ENCODE results near the gene FBXW8. TPM values are rescaled to one million over a fixed set of nuclear protein-coding genes. Genes with fewer than 3 reads are reported as not detected.
A peak's percentile ranks its signal among the peaks of the same experiment; 100 is the strongest.

FBXW8 gene
- total and polyA plus RNA-seq, 5 donors from 2014 or later = 3.6 to 10.4 (median 6.6) TPM

DNA sequence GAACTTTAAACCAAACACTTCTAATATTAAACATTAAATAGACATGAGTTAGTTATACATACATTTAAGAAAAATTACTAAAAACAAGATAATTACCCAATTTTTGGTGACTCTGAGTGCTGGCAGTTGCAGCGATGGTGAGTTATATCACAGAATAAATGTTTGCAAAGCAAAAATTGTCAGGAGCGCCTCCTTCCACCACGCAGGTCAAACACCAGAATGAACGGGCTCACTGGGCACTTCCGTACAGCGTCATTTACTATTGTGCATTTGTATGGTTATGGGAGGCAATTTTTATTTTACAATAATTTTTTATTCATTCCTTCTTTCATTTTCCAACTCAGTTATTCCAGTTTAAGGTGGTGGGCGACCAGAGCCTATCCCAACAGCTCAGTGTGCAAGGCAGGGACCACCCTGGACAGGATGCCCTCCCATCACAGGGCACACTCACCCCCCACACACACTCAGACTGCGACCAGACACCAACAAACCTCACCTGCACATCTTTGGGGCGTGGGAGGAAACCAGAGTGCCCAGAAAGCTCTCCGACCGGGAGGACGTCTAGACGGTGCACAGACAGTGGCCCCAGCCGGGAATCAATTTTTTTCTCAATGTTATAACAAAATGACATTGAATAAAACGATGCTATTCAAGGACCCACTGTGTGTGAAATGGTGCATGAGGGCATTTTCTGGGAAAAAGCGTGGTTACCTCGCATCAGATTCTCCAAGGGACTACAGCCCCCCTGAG is 121.3 kb downstream of the FBXW8 start:
- Histone ChIP-seq H3K27me3 (ENCODE audit: control insufficient read depth, insufficient read depth, low read length) (no peaks in the 10 kb centered on the region), H3K9me3 (ENCODE audit: control insufficient read depth in 2 of 2, low read length in 2 of 2) (no peaks in the 10 kb centered on the region), H3K27ac (ENCODE audit: insufficient read depth, low read length, poor library complexity, severe bottlenecking) (no peak overlapping the region), H3K4me3 (ENCODE audit: low read depth, low read length) (no peak overlapping the region), H3K4me1 (ENCODE audit: control insufficient read depth, insufficient read depth, low read length, poor library complexity, severe bottlenecking) (no peaks in the 10 kb centered on the region), H3K36me3 (ENCODE audit: control insufficient read depth, insufficient read depth, low read length) (peaks cover 21% of the 10 kb centered on the region)
- H3K4me1 Mint-ChIP-seq = peaks cover 0 to 5% (median 0%) of the 10 kb centered on the region in 4 donors
- no peak overlapping the region for H3K4me3 Mint-ChIP-seq
- H3K9me3 Mint-ChIP-seq = no peaks in the 10 kb centered on the region
- no peaks in the 10 kb centered on the region for H3K27me3 Mint-ChIP-seq
- DNase-seq (no peak), ATAC-seq (ENCODE audit: low read depth in 2 of 2) (no peak)
- H3K36me3 Mint-ChIP-seq = peaks cover 13% of the 10 kb centered on the region
- no peak overlapping the region for H3K27ac Mint-ChIP-seq

DNA sequence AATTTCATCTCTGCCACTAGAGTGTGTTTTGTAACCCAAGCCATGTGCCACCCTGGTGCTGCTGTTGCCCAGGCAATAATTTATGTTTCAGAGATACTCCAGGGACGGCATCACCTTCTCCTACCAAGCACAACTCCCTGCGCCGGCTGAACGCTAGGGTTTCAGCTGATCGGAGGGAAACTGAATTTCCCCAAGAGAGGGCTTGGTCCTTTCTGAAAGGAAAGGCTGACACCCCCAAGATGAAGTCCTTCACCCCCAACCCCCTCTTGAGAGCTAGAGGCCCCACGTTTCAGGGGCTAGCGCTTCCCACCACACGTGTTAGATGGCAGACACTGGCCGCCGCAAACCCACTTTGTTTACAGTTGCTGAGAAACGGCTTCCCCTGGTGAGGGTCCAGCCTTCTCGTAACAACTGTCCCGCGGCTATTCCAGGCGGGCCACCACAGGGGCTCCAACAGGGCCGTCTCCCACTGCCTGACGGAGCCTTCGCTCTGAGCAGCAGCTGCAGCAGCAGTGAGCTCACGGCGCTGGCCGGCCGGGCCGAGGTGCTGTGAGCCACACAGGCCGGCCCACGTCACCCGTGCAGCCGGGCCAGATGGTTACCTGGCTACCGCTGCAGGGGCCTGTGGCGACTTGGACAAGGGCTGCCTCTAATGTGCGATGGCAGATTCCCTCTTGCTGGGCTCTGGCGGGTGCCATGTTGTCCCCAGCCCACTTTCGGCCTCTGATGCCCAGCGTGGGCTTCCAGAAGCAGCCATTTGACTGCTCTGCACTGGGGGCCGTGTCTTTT is 122.0 kb downstream of the FBXW8 start:
- H3K9me3 Mint-ChIP-seq = no peaks in the 10 kb centered on the region
- no peaks in the 10 kb centered on the region for H3K4me1 ChIP-seq (ENCODE audit: control insufficient read depth, insufficient read depth, low read length, poor library complexity, severe bottlenecking)
- H3K36me3 Mint-ChIP-seq = peaks cover 13% of the 10 kb centered on the region
- DNase-seq (no peak), ATAC-seq (ENCODE audit: low read depth in 2 of 2) (no peak)
- H3K9me3 ChIP-seq (ENCODE audit: control insufficient read depth in 2 of 2, low read length in 2 of 2) = no peaks in the 10 kb centered on the region
- no peak overlapping the region for H3K27ac Mint-ChIP-seq
- peaks cover 13% of the 10 kb centered on the region for H3K36me3 ChIP-seq (ENCODE audit: control insufficient read depth, insufficient read depth, low read length)
- no peak overlapping the region for H3K27ac ChIP-seq (ENCODE audit: insufficient read depth, low read length, poor library complexity, severe bottlenecking)
- H3K4me3 Mint-ChIP-seq = no peak overlapping the region
- H3K4me1 Mint-ChIP-seq = peaks cover 0 to 5% (median 0%) of the 10 kb centered on the region in 4 donors
- H3K4me3 ChIP-seq (ENCODE audit: low read depth, low read length) = no peak overlapping the region
- no peaks in the 10 kb centered on the region for H3K27me3 Mint-ChIP-seq
- no peaks in the 10 kb centered on the region for H3K27me3 ChIP-seq (ENCODE audit: control insufficient read depth, insufficient read depth, low read length)

DNA sequence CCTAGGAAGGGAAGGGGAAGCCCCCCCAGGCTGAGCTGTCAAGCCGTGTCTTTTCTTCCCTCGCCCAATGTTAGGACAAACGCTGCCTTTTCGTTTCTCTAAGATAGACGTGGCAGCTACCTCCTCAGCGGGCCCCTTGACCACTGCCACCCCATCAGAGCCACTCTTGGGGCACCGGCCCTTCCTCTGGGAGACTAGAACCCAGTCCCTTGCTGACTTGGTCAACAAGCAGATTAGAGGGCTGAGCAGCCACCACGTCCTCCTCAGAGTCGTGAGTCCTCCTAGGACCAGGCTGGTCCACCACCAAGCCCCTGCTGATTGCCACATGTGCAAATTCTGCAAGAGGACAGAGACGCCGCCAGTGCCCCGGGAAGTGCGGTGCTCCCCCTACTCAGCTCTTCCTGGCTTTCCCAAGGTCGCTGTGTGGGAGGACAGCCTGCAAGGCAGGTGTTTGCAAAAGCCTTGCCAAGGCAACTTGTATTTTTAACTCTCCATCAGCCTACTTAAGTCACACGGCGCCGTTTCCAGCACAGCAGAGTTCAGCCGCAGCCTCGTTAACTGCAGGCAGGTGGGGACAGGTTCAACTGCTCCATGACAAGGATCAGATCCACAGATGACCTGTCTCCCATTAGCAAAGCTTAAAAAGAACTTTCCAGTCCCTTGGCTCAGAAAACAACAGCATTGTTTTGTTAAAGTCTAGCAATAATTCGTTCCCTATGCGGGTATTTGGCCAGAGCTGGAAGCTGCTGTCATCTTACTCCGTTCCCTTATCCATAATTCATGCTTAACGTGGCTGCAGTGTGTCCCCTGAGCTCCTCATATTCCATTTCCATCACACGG is 122.9 kb downstream of the FBXW8 start:
- Histone ChIP-seq H3K27ac (ENCODE audit: insufficient read depth, low read length, poor library complexity, severe bottlenecking) (no peak overlapping the region), H3K4me3 (ENCODE audit: low read depth, low read length) (no peak overlapping the region), H3K27me3 (ENCODE audit: control insufficient read depth, insufficient read depth, low read length) (no peaks in the 10 kb centered on the region), H3K36me3 (ENCODE audit: control insufficient read depth, insufficient read depth, low read length) (peaks cover 7% of the 10 kb centered on the region), H3K4me1 (ENCODE audit: control insufficient read depth, insufficient read depth, low read length, poor library complexity, severe bottlenecking) (no peaks in the 10 kb centered on the region), H3K9me3 (ENCODE audit: control insufficient read depth in 2 of 2, low read length in 2 of 2) (no peaks in the 10 kb centered on the region)
- DNase-seq = no peak
- Mint-ChIP-seq H3K4me1 (peaks cover 0 to 5% (median 0%) of the 10 kb centered on the region in 4 donors), H3K36me3 (peaks cover 13% of the 10 kb centered on the region), H3K4me3 (no peak overlapping the region), H3K27me3 (no peaks in the 10 kb centered on the region), H3K9me3 (no peaks in the 10 kb centered on the region), H3K27ac (peak overlapping the region in 1 of 3 donors; percentile 51)
- no peak for ATAC-seq (ENCODE audit: low read depth in 2 of 2)

DNA sequence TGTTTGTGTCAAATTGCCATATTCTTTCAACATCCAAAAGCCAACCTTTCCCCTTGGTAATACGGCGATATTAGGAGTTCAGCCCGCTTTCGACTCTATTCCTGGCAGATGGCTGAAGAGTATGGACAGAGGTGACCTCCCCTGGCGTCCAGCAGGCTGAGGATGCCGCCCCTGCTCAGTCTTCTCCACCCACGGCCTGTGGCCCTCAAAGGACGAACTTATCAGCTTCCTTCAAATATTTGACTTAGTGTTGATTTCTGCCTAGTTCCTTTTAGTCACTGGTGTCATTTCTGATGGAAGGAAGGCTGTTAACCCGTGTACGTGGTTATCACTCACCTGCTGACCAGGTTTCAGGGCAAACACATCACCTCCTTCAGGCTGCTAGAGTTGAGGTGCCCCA is 123.5 kb downstream of the FBXW8 start:
- Mint-ChIP-seq H3K4me3 (no peak overlapping the region), H3K27ac (peak overlapping the region in 1 of 3 donors; percentile 51), H3K4me1 (peaks cover 0 to 5% (median 0%) of the 10 kb centered on the region in 4 donors), H3K9me3 (no peaks in the 10 kb centered on the region), H3K36me3 (peaks cover 9% of the 10 kb centered on the region), H3K27me3 (no peaks in the 10 kb centered on the region)
- H3K27me3 ChIP-seq (ENCODE audit: control insufficient read depth, insufficient read depth, low read length) = no peaks in the 10 kb centered on the region
- H3K4me3 ChIP-seq (ENCODE audit: low read depth, low read length) = no peak overlapping the region
- no peak for ATAC-seq (ENCODE audit: low read depth in 2 of 2)
- H3K4me1 ChIP-seq (ENCODE audit: control insufficient read depth, insufficient read depth, low read length, poor library complexity, severe bottlenecking) = no peaks in the 10 kb centered on the region
- H3K27ac ChIP-seq (ENCODE audit: insufficient read depth, low read length, poor library complexity, severe bottlenecking) = no peak overlapping the region
- H3K9me3 ChIP-seq (ENCODE audit: control insufficient read depth in 2 of 2, low read length in 2 of 2) = no peaks in the 10 kb centered on the region
- peaks cover 2% of the 10 kb centered on the region for H3K36me3 ChIP-seq (ENCODE audit: control insufficient read depth, insufficient read depth, low read length)
- no peak for DNase-seq

DNA sequence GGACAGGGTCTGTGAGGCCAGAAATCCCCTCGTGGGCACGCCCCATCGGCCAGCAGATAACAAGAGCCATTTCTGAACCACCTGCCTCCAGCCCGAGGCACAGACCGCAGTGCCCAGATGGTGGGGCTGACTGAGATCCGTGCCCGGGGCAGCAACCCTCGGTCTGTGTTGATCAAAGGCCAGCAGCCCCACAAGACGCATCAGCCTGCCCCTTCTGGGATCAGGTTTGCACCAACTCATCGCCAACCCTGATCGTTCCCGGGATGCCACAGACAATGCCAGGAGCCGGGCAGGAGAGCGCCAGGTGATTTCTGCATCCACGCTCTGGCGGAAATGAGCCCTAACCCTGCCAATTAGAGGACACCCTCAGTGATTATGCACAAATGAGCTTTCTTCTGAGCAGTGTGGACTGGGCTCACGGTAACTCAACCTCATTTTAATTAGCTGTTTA is 124.0 kb downstream of the FBXW8 start:
- no peak overlapping the region for H3K27ac ChIP-seq (ENCODE audit: insufficient read depth, low read length, poor library complexity, severe bottlenecking)
- no peaks in the 10 kb centered on the region for H3K4me1 ChIP-seq (ENCODE audit: control insufficient read depth, insufficient read depth, low read length, poor library complexity, severe bottlenecking)
- Mint-ChIP-seq H3K4me3 (no peak overlapping the region), H3K36me3 (peaks cover 9% of the 10 kb centered on the region), H3K27me3 (no peaks in the 10 kb centered on the region), H3K27ac (no peak overlapping the region), H3K4me1 (peaks cover 0 to 5% (median 0%) of the 10 kb centered on the region in 4 donors), H3K9me3 (no peaks in the 10 kb centered on the region)
- DNase-seq (no peak), ATAC-seq (ENCODE audit: low read depth in 2 of 2) (no peak)
- no peak overlapping the region for H3K4me3 ChIP-seq (ENCODE audit: low read depth, low read length)
- no peaks in the 10 kb centered on the region for H3K36me3 ChIP-seq (ENCODE audit: control insufficient read depth, insufficient read depth, low read length)
- H3K27me3 ChIP-seq (ENCODE audit: control insufficient read depth, insufficient read depth, low read length) = no peaks in the 10 kb centered on the region
- H3K9me3 ChIP-seq (ENCODE audit: control insufficient read depth in 2 of 2, low read length in 2 of 2) = no peaks in the 10 kb centered on the region

DNA sequence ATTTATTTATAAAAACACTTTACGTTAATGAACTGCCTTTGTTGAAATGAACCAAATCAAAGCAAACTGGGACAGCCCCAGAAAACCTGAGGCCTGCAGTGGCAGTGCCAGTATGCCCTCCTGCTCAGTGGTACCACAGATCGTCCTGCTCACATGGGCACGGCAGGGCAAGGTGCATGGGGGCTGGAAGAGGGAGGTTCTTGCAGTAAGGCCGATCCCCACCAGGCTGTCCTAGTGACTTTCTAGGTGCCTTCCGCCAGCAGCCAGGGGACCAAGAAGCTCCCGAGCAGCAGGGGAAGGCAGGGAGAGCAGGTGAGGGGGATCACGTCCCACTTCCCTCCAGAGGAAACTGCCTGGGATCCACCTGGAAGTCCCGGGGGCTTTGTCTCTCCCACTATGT is 124.5 kb downstream of the FBXW8 start:
- no peaks in the 10 kb centered on the region for H3K9me3 Mint-ChIP-seq
- H3K4me1 Mint-ChIP-seq = peaks cover 0 to 5% (median 0%) of the 10 kb centered on the region in 4 donors
- H3K27ac Mint-ChIP-seq = no peak overlapping the region

DNA sequence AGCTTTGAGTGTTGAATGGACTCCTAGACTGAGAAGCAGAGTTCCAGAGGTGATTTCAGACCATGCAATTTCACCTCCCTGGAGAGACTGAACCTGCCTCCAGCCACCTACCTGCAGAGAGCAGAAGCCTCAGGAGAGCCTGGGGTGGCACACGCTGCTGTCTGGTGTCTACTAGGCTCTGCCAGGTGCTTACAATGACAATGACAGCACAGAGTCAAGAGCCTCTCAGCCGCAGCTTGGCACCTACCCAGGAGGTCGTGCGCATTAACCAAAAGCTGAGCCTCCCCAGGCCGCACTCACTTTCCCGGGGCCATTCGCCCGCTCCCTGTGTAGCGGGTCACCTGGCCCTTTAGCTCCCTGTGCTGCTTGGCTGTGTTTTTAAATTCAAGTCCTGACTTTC is 125.3 kb downstream of the FBXW8 start:
- no peak for ATAC-seq (ENCODE audit: low read depth in 2 of 2)
- Mint-ChIP-seq H3K9me3 (no peaks in the 10 kb centered on the region), H3K4me3 (no peak overlapping the region), H3K27me3 (no peaks in the 10 kb centered on the region), H3K36me3 (no peaks in the 10 kb centered on the region), H3K27ac (peak overlapping the region in 1 of 3 donors; percentile 5), H3K4me1 (peaks cover 0 to 5% (median 0%) of the 10 kb centered on the region in 4 donors)
- H3K27me3 ChIP-seq (ENCODE audit: control insufficient read depth, insufficient read depth, low read length) = no peaks in the 10 kb centered on the region
- H3K9me3 ChIP-seq (ENCODE audit: control insufficient read depth in 2 of 2, low read length in 2 of 2) = no peaks in the 10 kb centered on the region
- DNase-seq = no peak
- H3K4me3 ChIP-seq (ENCODE audit: low read depth, low read length) = no peak overlapping the region
- H3K36me3 ChIP-seq (ENCODE audit: control insufficient read depth, insufficient read depth, low read length) = no peaks in the 10 kb centered on the region
- no peak overlapping the region for H3K27ac ChIP-seq (ENCODE audit: insufficient read depth, low read length, poor library complexity, severe bottlenecking)
- no peaks in the 10 kb centered on the region for H3K4me1 ChIP-seq (ENCODE audit: control insufficient read depth, insufficient read depth, low read length, poor library complexity, severe bottlenecking)

More for the DNA sequence above, 124.5 kb downstream of the FBXW8 start:
- Mint-ChIP-seq H3K36me3 (peaks cover 4% of the 10 kb centered on the region), H3K27me3 (no peaks in the 10 kb centered on the region), H3K4me3 (no peak overlapping the region)
- Histone ChIP-seq H3K27me3 (ENCODE audit: control insufficient read depth, insufficient read depth, low read length) (no peaks in the 10 kb centered on the region), H3K9me3 (ENCODE audit: control insufficient read depth in 2 of 2, low read length in 2 of 2) (no peaks in the 10 kb centered on the region), H3K4me1 (ENCODE audit: control insufficient read depth, insufficient read depth, low read length, poor library complexity, severe bottlenecking) (no peaks in the 10 kb centered on the region), H3K4me3 (ENCODE audit: low read depth, low read length) (no peak overlapping the region), H3K27ac (ENCODE audit: insufficient read depth, low read length, poor library complexity, severe bottlenecking) (no peak overlapping the region), H3K36me3 (ENCODE audit: control insufficient read depth, insufficient read depth, low read length) (no peaks in the 10 kb centered on the region)
- ATAC-seq (ENCODE audit: low read depth in 2 of 2) = no peak
- DNase-seq = no peak
